Keratinocyte (primary cell): Measurements from ENCODE around the gene GABRB1.

ENCODE experiments used
- EZH2 ChIP-seq: IDR thresholded peaks from one replicate; pipeline ENCODE4 v1.6.1; 2012; ENCODE audit warnings: inconsistent platforms, mild to moderate bottlenecking, low read length, moderate library complexity
- TF ChIP-seq, protein P1 (sequence below), 3 experiments: IDR thresholded peaks in 1 of 3; conservative IDR thresholded peaks in 1 of 3; optimal IDR thresholded peaks in 1 of 3; 2 replicates in 2 of 3; 3 replicates in 1 of 3; pipeline versions ENCODE3 to v1.5.1; 2011; ENCODE audit warnings: low read length in 3 of 3, mild to moderate bottlenecking in 3 of 3, moderate library complexity in 2 of 3, control low read depth in 1 of 3, inconsistent platforms in 1 of 3; ENCODE audit not compliant: insufficient read depth in 2 of 3; ENCODE audit errors: extremely low read depth in 1 of 3

GRCh38 chr4:47045261-47045660 is 13.9 kb downstream of the GABRB1 start:
- TF ChIP-seq, protein P1, sequence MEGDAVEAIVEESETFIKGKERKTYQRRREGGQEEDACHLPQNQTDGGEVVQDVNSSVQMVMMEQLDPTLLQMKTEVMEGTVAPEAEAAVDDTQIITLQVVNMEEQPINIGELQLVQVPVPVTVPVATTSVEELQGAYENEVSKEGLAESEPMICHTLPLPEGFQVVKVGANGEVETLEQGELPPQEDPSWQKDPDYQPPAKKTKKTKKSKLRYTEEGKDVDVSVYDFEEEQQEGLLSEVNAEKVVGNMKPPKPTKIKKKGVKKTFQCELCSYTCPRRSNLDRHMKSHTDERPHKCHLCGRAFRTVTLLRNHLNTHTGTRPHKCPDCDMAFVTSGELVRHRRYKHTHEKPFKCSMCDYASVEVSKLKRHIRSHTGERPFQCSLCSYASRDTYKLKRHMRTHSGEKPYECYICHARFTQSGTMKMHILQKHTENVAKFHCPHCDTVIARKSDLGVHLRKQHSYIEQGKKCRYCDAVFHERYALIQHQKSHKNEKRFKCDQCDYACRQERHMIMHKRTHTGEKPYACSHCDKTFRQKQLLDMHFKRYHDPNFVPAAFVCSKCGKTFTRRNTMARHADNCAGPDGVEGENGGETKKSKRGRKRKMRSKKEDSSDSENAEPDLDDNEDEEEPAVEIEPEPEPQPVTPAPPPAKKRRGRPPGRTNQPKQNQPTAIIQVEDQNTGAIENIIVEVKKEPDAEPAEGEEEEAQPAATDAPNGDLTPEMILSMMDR (optimal IDR thresholded peaks at IDR 0.05 in 1 of 3, IDR thresholded peaks at IDR 0.05 in 1 of 3, conservative IDR thresholded peaks at IDR 0.05 in 1 of 3; ENCODE audit: extremely low read depth in 1 of 3, insufficient read depth in 2 of 3, low read length in 3 of 3) = no peak
- TF ChIP-seq EZH2 = no peak
